Nephron progenitor cell (in vitro differentiated cells): Measurements from ENCODE around the gene SPPL2B.

Source experiments
- DNase-seq: peaks from one replicate; pipeline ENCODE4 v3.0.0; 2021
- H3K27ac Mint-ChIP-seq: 2 replicates; pipeline ENCODE4 v1.8.0; 2021; ENCODE audit warnings: mild to moderate bottlenecking, moderate library complexity, mixed read lengths
- H3K27me3 Mint-ChIP-seq: 2 replicates; pipeline ENCODE4 v1.8.0; 2021; ENCODE audit warnings: mild to moderate bottlenecking, low read depth, mixed read lengths; ENCODE audit not compliant: poor library complexity
- H3K36me3 Mint-ChIP-seq: 2 replicates; pipeline ENCODE4 v1.8.0; 2021; ENCODE audit warnings: low read depth, mixed read lengths
- H3K4me1 Mint-ChIP-seq: 2 replicates; pipeline ENCODE4 v1.8.0; 2021; ENCODE audit warnings: mixed read lengths
- H3K4me3 Mint-ChIP-seq: 2 replicates; pipeline ENCODE4 v1.8.0; 2021; ENCODE audit warnings: mild to moderate bottlenecking, moderate library complexity, mixed read lengths
- H3K9me3 Mint-ChIP-seq: 2 replicates; pipeline ENCODE4 v1.8.0; 2021; ENCODE audit warnings: mild to moderate bottlenecking, moderate library complexity, mixed read lengths
- TF ChIP-seq, protein P1 (sequence below): fragments of 200-600 bp; sonication (generic); IDR thresholded peaks from 2 replicates; pipeline ENCODE4 v1.5.0; 2021; ENCODE audit warnings: antibody characterized with exemption

The SPPL2B gene

DNA sequence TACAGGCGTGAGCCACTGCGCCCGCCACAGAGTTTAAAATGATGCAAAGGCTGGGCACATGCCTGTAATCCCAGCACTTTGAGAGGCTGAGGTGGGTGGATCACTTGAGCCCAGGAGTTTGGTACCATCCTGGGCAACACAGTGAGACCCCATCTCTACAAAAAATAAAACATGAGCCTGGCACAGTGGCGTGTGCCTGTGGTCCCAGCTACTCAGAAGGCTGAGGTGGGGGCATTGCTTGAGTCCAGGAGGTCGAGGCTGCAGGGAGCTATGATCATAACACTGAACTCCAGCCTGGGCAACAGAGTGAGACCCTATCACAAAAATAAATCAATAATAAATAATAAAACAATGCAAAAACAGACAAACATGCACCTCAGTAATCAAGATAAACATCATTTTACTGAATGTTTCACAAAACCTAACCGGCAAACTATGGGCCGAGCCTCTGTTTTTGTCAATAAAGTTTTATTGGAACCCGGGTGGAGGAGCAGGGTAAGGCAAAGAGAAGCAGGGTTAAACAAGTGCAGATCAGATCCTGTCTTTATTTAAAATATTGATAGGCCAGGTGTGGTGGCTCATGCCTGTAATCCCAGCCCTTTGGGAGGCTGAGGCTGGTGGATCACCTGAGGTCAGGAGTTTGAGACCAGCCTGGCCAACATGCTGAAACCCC is 44.5 kb upstream of the SPPL2B start:
- DNase-seq = no peak
- TF ChIP-seq, protein P1, sequence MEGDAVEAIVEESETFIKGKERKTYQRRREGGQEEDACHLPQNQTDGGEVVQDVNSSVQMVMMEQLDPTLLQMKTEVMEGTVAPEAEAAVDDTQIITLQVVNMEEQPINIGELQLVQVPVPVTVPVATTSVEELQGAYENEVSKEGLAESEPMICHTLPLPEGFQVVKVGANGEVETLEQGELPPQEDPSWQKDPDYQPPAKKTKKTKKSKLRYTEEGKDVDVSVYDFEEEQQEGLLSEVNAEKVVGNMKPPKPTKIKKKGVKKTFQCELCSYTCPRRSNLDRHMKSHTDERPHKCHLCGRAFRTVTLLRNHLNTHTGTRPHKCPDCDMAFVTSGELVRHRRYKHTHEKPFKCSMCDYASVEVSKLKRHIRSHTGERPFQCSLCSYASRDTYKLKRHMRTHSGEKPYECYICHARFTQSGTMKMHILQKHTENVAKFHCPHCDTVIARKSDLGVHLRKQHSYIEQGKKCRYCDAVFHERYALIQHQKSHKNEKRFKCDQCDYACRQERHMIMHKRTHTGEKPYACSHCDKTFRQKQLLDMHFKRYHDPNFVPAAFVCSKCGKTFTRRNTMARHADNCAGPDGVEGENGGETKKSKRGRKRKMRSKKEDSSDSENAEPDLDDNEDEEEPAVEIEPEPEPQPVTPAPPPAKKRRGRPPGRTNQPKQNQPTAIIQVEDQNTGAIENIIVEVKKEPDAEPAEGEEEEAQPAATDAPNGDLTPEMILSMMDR = no peak
- Mint-ChIP-seq H3K4me1 (peaks cover 9% of the 10 kb centered on the region), H3K27me3 (peaks cover 90% of the 10 kb centered on the region), H3K9me3 (no peaks in the 10 kb centered on the region), H3K27ac (no peak overlapping the region), H3K4me3 (no peak overlapping the region), H3K36me3 (peaks cover 3% of the 10 kb centered on the region)

DNA sequence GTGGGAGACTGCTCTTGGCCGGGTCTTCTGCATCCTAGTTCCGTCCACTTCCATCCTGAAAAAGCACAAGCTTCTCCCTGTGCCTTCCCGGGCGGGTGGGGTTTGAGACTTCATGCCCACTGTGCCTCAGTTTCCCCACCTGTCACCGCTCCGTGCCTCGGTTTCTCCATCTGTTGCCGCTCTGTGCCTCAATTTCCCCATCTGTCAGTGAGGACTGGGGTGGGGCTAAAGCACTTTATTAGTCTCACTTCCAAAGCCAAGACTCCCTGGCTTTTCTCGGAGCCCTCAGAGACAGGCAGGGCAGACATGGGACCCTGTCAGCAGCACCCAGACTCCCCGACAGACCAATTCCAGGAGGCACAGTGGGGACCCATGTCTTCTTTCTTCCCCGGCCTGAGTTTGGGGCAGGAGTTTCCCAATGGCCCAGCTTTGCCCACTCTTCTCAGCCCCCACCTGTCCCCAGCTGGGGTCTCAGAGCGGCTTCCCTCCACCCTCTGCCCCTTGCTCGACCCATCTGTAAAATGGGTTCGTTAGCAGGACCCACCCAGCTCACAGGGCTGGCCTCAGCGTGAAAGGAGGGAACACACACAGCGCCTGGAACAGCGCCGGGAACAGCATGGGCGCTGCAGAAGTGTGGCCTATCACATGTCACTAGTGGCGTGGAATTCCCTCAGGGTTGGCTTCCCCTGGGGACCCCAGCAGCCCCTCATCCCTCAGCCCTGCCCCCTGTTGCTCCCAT is 41.9 kb upstream of the SPPL2B start:
- H3K9me3 Mint-ChIP-seq = no peaks in the 10 kb centered on the region
- DNase-seq = no peak
- no peak overlapping the region for H3K27ac Mint-ChIP-seq
- H3K4me3 Mint-ChIP-seq = no peak overlapping the region
- peaks cover 20% of the 10 kb centered on the region for H3K4me1 Mint-ChIP-seq
- peaks cover 4% of the 10 kb centered on the region for H3K36me3 Mint-ChIP-seq
- TF ChIP-seq, protein P1 = no peak
- H3K27me3 Mint-ChIP-seq = peaks cover 99% of the 10 kb centered on the region

DNA sequence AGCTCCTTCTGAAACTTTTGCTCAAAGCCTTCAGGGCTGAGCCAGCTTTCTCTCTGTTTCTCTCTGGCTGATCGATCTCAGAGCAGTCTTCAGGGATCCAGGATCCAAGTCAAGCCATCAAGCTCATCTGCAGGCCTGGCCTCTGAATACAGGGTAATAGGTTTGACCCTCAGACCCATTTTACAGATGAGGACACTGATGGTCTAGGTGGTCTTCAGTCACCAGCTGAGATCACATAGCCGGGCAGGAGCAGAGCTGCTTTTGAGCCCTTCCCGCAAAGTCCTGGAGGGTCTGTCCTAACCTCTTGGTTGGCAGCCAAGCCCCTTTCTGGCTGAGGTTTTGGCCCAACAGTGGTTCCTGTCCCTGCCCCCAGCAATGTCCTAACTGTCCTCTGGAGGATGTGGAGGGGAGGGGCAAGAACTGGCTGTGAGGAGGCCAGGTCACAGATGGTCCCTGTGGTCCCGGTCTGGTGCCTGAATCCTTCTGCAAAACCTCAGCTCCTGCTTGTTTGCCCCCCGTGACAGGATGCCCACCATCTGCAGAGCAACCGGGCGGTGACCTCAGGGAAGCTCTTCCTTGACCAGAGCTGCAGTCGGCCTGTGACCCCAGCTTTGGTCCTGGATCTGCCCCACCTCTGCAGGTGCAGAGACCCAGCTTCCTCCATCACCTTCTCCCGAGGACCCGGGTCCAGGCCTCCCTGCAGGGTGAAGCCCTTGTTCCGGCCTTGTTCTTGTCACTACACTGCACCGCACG is 40.7 kb upstream of the SPPL2B start:
- Mint-ChIP-seq H3K4me1 (peaks cover 20% of the 10 kb centered on the region), H3K4me3 (no peak overlapping the region), H3K9me3 (no peaks in the 10 kb centered on the region), H3K36me3 (peaks cover 4% of the 10 kb centered on the region), H3K27me3 (peaks cover 99% of the 10 kb centered on the region), H3K27ac (no peak overlapping the region)
- TF ChIP-seq, protein P1 = no peak
- no peak for DNase-seq

DNA sequence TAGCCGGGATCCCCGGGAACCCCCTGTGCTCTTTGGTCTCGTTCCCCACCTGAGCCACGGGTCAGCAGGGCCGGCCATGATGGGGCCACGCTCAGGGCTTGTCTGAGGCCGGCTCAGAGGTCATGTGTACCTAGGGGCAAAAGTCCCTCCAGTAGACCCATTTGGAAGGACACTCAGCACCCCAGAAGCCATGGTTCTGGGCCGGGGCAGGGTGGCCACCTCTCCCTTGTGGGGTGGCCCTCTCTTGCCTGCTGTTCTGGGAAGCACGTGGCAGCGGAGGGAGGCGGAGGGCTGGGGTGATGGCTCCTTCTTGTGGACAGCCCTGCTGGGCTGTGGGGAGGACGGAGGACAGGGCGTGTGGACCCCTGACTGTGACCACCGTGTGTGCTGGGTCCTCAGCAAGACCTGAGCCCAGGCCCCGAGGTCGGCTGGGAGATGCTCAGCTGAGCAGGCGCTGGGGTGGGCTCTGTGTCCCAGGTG is 40.1 kb upstream of the SPPL2B start:
- peak overlapping the region; percentile 66 for H3K4me3 Mint-ChIP-seq
- H3K27ac Mint-ChIP-seq = no peak overlapping the region
- no peaks in the 10 kb centered on the region for H3K9me3 Mint-ChIP-seq
- DNase-seq = no peak
- H3K27me3 Mint-ChIP-seq = peaks cover 99% of the 10 kb centered on the region
- TF ChIP-seq, protein P1 = no peak
- peaks cover 4% of the 10 kb centered on the region for H3K36me3 Mint-ChIP-seq
- peaks cover 21% of the 10 kb centered on the region for H3K4me1 Mint-ChIP-seq

DNA sequence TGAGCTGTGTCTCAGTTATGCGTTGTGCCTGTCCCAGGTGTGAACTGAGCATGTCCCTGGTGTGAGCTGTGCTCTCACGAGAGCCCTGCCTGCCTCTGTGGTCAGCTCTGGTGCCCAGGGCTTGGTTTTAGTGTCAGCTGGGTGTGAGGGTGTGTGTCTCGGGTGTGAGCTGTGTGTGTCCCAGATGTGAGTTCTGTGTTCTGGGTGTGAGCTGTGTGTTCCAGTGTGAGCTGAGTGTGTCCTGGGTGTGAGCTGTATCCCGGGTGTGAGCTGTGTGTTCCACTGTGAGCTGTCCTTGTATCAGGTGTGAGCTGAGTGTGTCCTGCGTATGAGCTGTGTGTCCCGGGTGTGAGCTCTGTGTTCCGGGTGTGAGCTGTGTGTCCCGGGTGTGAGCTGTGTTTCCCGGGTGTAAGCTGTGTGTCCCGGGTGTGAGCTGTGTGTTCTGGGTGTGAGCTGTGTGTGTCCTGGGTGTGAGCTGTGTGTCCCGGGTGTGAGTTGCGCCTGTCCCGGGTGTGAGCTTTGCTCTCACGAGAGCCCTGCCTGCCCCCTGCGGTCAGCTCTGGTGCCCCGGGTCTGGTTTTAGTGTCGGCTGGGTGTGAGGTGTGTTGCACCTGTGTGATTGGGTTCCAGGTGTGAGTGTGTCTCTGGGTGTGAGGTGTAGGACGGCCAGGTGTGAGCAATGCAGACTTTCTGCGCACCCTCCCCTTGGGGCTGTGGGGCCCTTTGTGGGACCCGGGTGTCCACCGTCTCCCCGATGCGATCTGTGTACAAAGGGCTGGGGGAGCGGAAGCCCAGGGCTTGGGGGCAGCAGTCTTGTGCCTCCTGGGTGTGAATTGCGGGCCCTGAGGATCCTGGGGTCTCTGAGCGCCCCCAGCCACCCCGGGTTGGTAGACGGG is 39.4 kb upstream of the SPPL2B start:
- Mint-ChIP-seq H3K4me1 (peaks cover 25% of the 10 kb centered on the region), H3K9me3 (no peaks in the 10 kb centered on the region), H3K36me3 (peaks cover 4% of the 10 kb centered on the region), H3K27me3 (peaks cover 99% of the 10 kb centered on the region), H3K4me3 (peak overlapping the region; percentile 66), H3K27ac (no peak overlapping the region)
- TF ChIP-seq, protein P1 = no peak
- DNase-seq = no peak
